GM18502 (cell line): ENCODE results near the gene RAB1B.
"Not testable (repeated sequence)": the region's sequence is repeated elsewhere in the genome, so short reads cannot be mapped to it uniquely, and the experiment has no call there.

ENCODE experiments used
- ATAC-seq: cut with Tn5 transposase; IDR thresholded peaks from one replicate; pipeline ENCODE4 v1.9.1; 2021; ENCODE audit warnings: mild to moderate bottlenecking; ENCODE audit not compliant: unreplicated experiment, poor library complexity

Gene RAB1B

DNA sequence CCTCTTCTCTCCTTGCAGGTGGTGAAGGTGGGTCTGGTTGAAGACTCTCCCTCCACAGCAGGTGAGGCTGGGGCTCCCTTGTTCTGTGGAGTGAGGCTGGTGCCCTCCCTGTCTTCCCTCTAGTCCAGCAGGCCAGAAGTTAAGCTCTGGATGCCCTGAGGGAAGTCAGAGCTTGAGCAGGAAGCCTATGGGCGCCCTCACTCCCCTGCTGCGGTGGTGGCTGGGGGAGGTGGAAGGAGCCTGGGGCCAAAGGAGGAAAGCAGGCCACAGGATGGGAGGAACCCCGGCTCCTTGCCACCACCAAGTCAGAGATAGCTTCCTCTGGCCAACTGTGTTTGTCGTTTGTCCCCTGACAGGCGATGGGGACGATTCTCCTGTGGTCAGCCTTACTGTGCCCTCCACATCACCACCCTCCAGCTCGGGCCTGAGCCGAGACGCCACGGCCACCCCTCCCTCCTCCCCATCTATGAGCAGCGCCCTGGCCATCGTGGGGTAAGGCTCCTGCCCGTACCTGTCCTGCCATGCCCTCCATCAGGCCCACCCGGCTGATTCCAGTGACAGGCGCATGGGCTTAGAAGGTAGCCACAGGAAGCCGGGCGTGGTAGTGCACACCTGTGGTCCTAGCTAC, 29.5 kb upstream of the RAB1B start:
- ATAC-seq, result no peak

DNA sequence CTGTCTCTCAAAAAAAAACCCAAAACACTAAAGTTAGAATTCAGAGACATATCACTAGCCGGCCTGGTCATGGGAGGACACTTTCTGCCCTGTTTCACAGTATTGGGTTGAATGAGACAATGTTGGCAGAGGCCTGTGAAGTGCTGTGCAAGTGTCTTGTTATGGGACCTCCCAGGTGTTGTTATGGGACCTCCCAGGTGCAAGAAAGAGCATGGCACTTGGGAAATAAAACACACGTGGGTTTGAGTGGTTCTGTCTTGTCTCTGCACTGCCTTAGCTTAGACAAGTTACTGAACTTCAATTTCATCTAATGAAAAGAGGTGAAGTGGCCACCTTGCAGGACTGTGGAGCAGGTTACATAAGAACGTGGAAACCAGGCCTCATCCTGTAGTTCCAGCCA, 28.9 kb upstream of the RAB1B start:
- ATAC-seq, result no peak

DNA sequence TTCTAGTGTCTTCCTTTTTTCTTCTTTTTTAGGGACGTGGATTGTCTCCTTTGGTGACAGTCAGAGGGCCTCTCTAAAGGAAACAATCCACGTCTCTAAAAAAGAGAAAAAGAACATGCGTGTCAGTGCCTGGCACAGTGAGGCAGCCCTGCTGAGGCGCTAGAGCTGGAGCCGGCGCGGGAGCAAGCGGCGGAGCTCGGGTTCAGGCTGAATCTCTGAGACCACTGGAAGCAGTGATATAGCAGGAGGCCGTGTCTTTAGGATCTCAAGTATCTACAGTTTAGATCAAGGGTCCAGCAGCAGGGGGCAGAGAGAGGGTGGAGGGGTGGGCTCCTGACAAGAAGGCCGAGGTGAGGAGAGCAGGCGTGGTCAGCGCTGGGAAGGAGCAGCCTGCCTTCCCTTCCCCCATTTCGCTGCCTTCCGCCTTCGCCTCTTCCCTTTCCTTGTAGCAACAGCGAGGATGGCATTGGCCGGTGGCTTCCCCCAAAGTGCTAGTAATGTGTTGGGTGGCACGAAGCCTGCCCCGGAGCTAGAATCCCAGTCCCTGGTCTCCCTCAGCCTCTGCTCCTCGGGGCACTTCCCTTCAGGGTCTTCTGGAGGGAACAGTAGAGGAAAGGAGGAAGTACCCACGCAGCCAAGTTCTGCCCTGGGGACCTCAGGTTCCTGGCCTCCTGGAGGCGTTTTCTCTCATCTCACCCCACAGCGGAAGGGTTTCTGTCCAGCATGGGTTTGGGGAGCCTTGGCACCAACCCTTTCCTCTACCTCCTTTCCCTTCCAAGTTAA, 28.2 kb upstream of the RAB1B start:
- ATAC-seq, result no peak

DNA sequence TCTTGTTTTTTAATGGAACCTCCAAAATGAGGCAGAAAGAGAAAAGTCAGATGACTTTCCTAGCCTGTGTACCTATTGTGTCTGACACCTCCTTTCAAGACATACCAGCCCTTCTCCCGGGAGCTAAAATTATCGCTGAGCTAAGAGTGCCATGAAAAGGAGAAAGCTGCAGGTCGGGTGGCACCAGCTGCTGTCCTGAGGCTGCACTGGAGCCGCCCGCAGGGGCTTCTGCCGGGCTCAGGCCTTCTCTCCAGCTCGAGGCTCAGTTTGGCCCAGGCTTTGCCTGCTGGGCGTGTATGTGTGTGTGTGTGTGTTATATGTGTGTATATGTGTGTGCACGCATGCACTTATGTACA, 27.7 kb upstream of the RAB1B start:
- no peak for ATAC-seq

DNA sequence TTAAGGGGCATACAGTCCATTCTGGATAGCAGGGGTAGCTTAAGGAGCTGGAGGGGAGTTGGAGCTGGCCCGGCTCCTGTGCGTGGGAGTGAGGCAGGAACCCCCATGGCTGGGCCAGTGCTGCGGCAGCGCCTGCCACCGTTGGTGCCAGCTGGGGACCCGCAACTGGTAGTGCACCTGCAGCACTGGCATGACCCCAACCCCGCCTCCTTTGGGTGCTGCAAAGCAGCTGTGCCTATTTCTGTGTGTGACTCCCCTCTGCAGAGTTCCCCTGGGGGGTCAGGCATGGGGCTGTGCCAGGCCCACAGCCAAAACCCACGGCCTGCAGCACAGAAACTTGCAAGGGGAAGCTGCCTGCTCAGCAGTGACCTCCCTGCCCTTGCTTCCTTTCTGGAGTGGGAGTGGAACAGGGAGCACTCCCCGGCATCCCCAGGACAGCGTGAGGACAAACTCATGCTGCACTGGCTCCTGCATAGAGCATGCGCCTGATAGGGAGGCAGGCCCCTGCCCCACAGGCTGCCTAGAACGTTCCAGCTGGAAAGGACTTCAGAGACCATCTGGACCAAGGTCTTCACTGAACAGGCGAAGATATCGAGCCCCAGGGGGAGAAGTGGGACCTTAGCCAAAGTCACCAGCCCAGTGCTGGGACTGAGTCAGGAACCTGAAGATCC, 26.2 kb upstream of the RAB1B start:
- ATAC-seq, result no peak

DNA sequence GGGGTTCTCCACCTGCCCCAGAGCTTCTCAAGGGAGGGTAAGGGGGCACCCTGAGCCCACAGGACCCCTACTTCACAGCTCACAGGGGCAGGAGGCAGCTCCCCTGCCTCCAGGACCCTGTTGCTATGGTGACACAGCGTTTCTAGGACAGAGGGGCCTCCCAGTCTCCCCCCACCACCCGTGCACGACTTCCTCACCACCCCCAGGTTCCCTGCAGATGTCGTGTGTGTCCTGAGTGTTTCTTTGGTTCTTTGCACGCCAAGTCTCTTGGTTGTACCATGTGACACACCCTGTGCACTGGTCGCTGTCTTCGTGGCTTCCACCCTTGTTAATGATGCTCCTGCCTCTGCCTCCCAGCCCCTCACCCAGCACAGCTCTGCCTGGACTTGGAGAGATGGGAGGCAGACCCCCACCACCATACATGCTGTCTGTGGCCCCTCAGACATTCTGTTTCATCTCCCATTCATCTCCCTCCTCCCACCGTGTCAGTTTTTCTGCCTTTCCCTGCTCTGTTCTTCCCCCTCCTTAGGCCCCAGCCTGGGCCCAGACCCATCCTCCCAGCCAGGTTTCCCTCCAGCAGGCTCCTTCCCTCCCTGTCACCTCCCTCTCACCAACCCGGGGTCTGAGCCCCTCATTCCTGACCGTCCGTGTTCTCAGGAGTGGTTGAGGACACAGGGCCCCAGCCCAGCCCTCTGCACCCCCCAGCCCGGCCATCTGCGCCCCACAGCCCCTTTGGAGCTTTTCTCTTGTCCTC, 24.5 kb upstream of the RAB1B start:
- no peak for ATAC-seq

DNA sequence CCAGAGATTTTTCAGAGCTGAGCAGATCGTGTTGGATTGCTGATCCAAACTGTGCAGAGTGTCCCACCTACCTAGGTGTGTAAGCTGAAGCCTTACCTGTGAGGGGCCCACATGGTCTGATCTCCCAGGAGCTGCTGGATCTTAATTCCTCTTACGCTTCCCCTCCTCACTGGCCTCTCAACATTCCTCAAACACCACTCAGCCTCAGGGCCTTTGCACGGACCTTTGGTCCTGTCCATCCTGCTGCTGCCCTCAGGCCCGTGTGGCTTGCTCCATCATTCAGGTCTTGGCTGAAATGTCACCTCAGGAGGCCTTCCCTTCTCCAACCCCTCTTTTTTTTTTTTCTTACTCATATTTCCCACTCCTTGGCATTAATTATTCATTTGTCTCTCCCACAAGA, 21.1 kb upstream of the RAB1B start:
- no peak for ATAC-seq

DNA sequence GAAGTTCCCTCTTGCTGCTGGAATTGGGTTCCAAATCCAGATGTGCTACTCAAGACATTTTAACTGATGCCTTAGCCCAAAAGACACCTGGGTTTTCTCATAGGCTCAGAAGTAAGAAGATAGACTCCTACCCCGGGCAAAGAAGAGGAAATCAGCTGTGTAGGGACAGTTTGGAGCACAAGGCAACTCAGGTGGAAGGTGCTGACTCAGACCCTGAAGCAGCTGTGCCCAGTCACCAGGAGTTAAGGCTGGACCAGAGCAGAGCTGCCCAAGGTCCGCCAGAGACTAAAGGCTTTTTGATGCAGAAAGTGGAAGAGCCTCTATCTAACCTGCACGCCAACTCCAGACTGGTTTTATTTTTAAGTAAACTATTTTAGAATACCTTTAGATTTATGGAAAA, 20.6 kb upstream of the RAB1B start:
- no peak for ATAC-seq

DNA sequence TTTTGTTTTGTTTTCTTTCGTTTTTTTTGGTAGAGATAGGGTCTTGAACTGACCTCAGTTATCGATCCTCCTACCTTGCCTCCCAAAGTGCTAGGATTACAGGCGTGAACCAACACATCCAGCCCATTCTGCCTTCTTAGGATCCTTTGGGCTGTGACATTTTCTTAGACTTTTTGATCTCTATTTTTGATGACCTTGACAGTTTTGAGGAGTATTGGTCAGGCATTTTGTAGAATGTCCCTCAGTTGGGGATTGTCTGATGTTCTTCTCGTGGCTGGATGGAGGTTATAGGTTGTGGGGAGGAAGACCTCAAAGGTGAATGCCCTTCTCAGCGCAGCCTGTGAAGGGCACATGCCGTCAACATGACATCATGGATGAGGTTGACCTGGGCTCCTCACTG, 19.5 kb upstream of the RAB1B start:
- ATAC-seq, result no peak

DNA sequence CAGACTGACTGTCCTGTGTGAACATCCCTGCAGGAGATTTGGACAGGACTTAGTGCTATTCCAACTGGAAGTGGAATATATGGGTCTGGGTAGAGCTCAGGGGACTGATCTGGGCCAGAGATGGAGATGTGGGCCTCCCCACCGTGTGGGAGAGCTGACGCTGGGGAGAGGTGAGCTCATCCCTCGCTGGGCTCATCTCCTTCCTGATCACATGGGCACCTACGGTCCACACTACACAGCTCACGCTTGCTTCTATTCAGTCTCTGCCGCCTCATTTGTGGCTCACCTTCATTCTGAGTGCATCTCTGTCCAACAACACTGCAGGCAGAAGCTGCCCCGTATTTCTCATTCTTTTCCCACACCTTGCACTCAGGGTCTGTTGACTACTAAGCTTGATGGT, 16.6 kb upstream of the RAB1B start:
- ATAC-seq, result no peak

DNA sequence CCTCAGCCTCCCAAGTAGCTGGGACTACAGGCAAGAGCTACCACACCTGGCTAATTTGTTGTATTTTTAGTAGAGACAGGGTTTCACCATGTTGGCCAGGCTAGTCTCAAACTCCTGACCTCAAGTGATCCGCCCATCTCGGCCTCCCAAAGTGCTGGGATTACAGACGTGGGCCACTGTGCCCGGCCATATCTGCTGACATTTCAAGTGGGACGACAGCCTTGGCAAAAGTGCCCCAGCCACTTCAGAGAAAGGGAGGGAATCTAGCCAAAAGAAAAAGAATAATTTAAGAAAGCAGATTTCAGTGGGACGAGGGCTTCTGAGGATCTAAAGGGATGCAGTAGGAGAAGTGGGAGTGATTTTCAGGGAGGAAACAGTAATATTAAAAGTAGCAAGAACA, 15.4 kb upstream of the RAB1B start:
- not testable (repeated sequence) for ATAC-seq

DNA sequence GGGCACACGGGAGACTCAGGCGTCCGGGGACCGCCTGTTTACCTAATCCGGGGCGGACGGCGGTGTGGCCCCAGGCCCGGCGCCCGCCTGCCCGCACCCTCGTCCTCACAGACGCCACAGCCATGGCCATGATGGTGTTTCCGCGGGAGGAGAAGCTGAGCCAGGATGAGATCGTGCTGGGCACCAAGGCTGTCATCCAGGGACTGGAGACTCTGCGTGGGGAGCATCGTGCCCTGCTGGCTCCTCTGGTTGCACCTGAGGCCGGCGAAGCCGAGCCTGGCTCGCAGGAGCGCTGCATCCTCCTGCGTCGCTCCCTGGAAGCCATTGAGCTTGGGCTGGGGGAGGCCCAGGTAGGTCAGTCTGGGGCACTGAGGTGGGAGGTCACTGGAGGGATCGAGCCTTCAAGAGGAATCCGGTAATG, 10.0 kb upstream of the RAB1B start:
- ATAC-seq, result no peak

DNA sequence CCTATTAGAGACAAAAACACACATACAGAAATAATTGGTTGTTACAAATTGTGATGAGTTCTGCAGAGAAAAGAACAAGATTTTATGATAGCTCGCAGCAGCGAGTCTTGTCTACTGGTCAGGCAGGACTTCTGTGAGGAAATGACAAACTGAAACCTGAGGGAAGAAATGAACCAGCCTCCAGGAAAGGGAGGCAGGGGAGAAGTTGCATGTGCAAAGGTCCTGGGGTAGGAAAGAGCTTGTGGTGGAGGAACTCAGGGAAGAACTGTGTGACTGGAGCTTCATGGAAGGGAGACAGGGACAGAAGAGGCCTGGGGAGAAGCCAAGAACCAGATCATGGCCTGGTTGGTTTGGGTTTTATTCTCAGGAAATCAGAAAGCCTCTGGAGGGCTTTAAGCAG, 9.2 kb upstream of the RAB1B start:
- no peak for ATAC-seq

DNA sequence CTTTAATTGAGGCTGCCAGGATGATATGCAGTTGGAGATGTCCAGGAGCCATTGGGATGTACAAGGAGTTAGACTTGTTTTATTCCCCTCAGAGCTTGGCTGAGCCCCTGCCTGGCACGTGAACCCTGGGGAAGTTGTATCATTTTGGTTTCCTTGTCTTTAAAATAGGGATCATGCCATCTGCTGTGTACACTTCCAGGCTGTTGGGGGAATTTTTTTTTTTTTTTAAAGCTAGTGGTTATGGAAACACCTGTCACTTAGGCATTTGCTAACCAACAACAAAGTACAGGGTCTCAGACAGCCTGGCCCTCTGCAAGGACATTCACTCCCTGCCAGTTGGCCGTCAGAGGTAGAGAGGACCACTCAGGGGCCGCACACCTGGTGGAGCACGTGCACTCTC, 8.5 kb upstream of the RAB1B start:
- no peak for ATAC-seq

DNA sequence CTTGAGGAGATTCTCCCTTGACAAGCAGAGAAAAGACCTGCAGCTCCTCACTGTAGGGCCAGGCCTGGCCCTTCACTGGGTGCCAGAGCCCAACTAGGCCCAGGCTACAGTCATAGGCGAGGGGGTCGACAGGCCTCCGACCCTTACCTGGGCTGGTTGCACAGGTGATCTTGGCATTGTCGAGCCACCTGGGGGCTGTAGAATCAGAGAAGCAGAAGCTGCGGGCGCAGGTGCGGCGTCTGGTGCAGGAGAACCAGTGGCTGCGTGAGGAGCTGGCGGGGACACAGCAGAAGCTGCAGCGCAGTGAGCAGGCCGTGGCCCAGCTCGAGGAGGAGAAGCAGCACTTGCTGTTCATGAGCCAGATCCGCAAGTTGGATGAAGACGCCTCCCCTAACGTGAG, 6.9 kb upstream of the RAB1B start:
- ATAC-seq, result no peak

DNA sequence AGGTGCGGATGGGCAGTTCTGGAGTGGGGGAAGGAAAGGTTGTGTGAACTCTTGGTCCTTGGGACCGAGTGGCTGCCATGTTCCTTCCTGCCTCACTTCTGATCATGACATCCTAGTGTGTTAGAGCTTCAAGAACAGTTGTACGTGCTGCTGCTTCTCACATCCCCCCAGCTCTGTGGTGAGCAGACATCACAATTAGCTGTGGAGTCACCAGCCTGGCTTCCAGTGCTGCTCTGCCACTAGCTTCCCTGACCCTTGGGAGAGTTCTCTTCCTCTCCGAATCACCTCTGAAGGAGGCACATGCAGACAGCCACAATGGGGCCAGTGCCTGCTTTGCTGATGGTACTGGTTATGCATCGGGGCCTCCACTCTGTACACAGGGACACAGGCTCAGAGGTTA, 6.2 kb upstream of the RAB1B start:
- no peak for ATAC-seq

DNA sequence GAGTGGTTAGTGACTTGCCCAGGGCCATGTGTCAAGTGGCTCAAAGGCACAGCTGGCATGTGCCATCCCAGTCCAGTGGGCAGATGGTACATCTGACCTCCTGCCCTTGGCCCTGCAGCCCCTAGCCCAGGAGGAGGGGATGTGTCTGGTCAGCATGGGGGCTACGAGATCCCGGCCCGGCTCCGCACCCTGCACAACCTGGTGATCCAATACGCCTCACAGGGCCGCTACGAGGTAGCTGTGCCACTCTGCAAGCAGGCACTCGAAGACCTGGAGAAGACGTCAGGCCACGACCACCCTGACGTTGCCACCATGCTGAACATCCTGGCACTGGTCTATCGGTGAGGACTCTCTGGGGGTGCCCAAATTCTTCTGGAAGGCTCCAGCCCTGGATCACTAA, 5.7 kb upstream of the RAB1B start:
- ATAC-seq, result no peak

DNA sequence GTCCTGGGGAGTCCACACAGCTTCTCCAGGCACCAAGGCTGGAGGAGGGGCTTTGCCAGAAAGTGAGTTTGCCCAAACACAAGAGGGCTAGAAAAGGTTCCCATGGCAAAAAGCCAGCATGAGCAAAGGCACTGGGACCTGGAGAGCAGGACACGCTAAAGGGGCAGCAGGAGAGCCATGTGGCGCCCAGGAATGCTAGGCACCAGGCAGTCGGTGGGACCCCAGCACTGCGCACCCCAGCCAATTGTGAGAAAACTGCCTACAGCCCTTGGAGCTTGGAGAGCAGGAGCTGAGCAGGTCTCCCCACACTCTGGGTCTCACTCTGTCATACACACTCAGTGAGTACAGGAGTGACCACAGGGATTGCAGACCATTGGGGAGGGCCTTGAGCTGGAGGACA, 5.2 kb upstream of the RAB1B start:
- no peak for ATAC-seq

DNA sequence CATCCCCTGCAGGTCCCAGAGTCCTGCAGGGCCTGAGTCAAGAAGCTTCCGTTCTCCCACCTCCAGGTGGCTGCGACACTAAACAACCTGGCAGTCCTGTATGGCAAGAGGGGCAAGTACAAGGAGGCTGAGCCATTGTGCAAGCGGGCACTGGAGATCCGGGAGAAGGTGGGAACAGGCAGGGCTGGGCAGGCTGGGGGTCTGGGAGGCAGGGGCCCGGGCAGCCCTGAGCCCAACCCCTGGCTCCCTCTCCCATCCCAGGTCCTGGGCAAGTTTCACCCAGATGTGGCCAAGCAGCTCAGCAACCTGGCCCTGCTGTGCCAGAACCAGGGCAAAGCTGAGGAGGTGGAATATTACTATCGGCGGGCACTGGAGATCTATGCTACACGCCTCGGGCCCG, 4.7 kb upstream of the RAB1B start:
- no peak for ATAC-seq

DNA sequence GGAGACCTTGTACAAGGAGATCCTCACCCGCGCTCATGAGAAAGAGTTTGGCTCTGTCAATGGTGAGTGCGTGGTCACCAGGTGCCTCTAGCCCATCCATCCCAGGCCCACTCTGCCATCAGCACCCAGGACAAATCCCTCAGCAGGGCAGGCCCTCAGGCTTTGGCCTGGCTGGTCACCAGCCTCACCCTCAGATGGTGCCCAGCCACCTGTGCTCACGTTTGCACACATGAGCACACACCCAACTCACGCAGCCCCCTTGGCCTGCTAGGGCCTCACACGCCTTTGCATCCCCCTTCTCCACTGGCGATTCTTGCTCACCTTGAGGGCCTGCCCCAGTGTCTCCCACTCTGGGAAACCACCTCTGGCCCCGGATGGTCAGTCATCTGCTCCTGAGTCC, 4.1 kb upstream of the RAB1B start:
- no peak for ATAC-seq

DNA sequence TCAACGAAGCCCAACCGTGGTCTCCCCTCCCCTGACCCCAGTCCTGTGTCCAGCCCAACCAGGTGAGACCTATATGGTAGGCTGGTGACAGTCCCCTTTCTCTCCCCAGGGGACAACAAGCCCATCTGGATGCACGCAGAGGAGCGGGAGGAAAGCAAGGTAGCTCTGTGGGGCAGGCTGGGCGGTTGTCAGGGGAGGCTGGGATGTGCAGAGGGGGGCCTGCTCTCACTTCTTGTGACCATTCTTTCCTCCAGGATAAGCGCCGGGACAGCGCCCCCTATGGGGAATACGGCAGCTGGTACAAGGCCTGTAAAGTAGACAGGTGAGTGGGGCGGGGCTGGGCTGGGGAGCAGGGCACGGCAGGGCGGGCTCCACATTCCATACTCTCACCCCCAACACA, 3.5 kb upstream of the RAB1B start:
- ATAC-seq, result no peak
